ENCODE measurements around the gene NKX1-1.
A peak's percentile ranks its signal among the peaks of the same experiment; 100 is the strongest.

The NKX1-1 gene

DNA sequence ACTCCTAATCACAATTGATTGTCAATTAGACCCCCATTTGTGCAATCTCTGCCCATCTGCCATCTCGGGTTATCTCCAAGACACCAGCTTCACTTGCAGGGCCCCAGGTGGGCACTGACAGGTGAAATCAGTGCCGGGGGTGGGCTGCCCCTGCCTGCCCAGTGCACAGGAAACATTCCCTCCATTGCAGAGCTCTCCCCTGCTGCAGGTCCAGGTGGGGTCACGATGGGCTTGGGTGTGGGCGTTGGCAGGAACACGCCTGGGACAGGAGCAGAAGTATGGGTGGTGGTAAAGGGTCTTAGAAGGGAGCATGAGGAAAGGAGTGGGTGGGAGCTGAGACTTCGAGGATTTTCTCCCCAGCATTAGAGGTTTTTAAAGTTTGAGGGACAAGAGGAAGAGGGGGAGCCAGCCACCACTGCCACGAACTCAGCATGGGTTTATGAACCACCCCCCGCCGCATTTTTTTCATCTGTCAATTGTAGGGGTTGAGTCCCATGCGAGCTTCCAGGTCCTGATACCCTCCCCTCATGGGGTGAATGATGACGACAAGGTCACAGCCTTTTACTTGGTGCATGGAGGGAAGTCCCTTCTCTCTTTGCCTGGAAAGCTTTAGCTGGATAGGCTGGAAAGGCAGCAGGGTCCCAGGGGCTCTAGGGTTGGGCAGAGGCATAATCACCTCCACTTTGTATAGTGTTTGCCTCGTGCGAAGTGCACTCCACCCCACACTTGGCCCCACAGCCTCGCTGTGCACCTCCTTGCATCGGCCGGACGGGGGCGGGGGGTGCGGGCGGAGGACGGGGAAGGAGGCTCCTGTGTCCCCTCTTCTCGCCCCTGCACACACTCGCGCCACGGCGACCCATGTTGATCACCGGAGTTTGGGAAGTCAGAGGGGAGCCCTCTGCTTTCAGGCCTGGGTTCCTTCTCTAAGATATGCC, 3.5 kb upstream of the NKX1-1 start:
- Histone ChIP-seq H3K4me1 (ENCODE audit: control insufficient read depth, insufficient read depth, low read length) (peaks cover 3% of the 10 kb centered on the region; the same call in 1 of the 2 replicates), H3K9ac (ENCODE audit: low read depth, low read length) (no peak overlapping the region), H3K27ac (ENCODE audit: low read depth, low read length) (no peak overlapping the region), H3K9me3 (ENCODE audit: control insufficient read depth, insufficient read depth, low read length) (no peaks in the 10 kb centered on the region), H3K27me3 (ENCODE audit: control insufficient read depth, insufficient read depth, low read length) (peaks cover 92% of the 10 kb centered on the region), H3K36me3 (ENCODE audit: control insufficient read depth, insufficient read depth, low read length) (no peaks in the 10 kb centered on the region), H3K4me3 (ENCODE audit: low read depth, low read length) (no peak overlapping the region)

DNA sequence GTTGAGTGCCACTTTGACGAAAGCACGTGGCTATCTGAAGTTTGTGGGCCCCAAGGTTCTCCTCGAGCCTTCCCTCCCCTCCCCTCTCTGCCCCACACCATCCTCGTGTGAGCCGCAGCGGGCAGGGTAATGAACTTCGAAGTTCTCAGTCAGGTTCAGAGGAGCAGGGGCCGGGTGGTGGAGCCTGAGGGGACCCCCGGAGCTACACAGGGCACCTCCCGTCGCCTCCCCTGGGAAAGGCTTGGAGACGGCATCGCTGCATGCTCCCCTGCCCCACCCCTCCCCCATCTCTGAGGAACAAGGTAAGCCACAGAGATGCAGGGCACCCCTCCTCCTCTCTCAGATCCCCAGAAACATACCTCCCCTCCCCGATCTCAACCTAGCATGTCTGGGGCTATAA, 2.8 kb upstream of the NKX1-1 start:
- H3K4me3 ChIP-seq (ENCODE audit: low read depth, low read length): no peak overlapping the region
- H3K9ac ChIP-seq (ENCODE audit: low read depth, low read length): no peak overlapping the region
- H3K4me1 ChIP-seq (ENCODE audit: control insufficient read depth, insufficient read depth, low read length): peaks cover 3% of the 10 kb centered on the region; the same call in 1 of the 2 replicates
- no peak overlapping the region for H3K27ac ChIP-seq (ENCODE audit: low read depth, low read length)
- peaks cover 99% of the 10 kb centered on the region for H3K27me3 ChIP-seq (ENCODE audit: control insufficient read depth, insufficient read depth, low read length)
- H3K36me3 ChIP-seq (ENCODE audit: control insufficient read depth, insufficient read depth, low read length): no peaks in the 10 kb centered on the region
- no peaks in the 10 kb centered on the region for H3K9me3 ChIP-seq (ENCODE audit: control insufficient read depth, insufficient read depth, low read length)

DNA sequence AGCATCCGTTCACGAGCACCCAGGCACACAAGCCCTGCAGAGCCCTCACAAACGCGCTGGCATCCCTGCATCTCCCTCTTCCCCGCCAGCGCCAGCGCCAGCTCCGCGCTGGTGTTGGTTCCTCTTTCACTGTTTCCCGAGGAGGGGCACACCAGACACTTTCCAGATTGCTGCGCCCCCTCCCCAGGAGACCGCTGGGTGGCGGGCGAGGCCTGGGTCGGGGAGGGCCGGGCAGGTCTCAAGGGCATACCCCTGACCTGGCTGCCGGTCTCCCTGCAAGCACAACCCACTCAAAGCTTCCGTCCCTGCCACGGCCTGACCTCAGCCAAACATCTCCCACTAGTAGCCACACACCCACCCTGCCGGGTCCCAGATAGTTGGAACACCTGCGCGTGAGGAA, 2.2 kb upstream of the NKX1-1 start:
- Histone ChIP-seq H3K36me3 (ENCODE audit: control insufficient read depth, insufficient read depth, low read length) (no peaks in the 10 kb centered on the region), H3K4me1 (ENCODE audit: control insufficient read depth, insufficient read depth, low read length) (peaks cover 3% of the 10 kb centered on the region; the same call in 1 of the 2 replicates), H3K9me3 (ENCODE audit: control insufficient read depth, insufficient read depth, low read length) (no peaks in the 10 kb centered on the region), H3K27me3 (ENCODE audit: control insufficient read depth, insufficient read depth, low read length) (peaks cover 99% of the 10 kb centered on the region), H3K27ac (ENCODE audit: low read depth, low read length) (no peak overlapping the region), H3K4me3 (ENCODE audit: low read depth, low read length) (no peak overlapping the region), H3K9ac (ENCODE audit: low read depth, low read length) (no peak overlapping the region)

DNA sequence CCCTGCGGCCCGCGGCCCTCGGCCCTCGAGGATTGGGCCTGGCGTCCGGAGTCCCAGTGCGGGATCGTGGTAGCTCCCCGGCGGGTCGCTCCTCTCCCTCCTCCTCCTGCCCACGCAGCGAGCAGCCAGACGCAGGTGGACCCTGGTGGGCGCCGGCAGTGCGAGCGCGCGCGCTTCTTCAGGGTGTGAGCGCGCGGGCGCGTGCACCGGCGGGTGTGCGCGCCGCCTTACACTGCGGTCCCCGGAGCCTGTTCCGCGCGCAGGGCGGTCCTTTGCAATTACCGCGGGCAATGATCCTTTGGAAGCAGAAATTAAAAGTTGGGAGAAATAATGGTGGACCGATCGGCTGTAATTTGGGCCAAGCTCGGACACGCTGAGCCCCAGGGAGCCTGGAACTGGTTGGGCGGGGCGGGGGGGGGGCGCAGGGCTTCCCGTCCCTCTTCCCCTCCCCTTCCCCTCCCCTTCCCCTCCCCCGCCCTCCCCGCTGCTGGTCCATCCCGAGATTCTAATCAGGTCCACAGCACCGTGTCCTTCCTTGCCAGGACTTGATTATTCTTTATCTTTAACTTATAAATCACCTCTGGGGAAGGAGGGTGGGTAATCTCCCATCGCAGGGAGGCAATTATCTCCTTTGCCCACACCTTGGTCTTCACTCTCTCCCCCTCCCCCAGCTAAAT, 1.6 kb upstream of the NKX1-1 start:
- Histone ChIP-seq H3K36me3 (ENCODE audit: control insufficient read depth, insufficient read depth, low read length) (no peaks in the 10 kb centered on the region), H3K27me3 (ENCODE audit: control insufficient read depth, insufficient read depth, low read length) (peaks cover 99% of the 10 kb centered on the region), H3K9me3 (ENCODE audit: control insufficient read depth, insufficient read depth, low read length) (no peaks in the 10 kb centered on the region), H3K9ac (ENCODE audit: low read depth, low read length) (no peak overlapping the region), H3K27ac (ENCODE audit: low read depth, low read length) (no peak overlapping the region), H3K4me1 (ENCODE audit: control insufficient read depth, insufficient read depth, low read length) (peaks cover 3% of the 10 kb centered on the region; the same call in 1 of the 2 replicates), H3K4me3 (ENCODE audit: low read depth, low read length) (peak overlapping the region; percentile 47; the same call in 1 of the 2 replicates)

DNA sequence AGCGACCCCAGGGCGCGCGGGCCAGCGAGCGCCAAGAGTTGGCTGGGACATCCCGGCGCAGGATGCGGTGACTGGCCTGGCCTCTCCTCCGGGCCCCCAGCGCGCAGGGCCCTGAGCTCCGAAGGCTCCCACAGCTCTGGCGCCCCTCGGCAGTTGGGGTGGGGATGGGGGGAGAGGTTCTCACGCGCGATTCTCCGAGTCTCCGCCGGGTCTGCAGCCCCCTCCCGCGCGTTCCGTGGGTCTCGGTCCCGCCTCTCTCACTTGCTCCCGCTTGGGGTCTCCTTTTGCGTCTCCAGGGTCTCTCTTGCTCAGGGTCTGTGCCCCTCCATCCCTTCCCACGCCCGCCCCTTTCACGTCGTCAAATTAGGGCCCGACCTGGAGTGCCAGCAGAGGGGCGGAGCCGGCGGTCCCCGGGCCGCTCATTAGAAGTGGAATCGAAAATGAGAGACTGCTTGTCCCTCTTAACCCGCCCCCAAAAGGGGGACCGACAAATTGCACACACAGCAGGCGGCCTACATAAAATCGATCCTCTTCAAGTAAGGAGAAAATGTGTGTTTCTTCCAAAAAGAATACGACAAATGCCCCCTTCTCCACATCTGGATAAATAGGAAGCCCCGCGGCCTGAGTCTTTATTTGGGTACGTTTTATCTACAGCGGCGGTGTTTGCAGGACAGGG, 877 bp upstream of the NKX1-1 start:
- H3K27me3 ChIP-seq (ENCODE audit: control insufficient read depth, insufficient read depth, low read length): peaks cover 99% of the 10 kb centered on the region

DNA sequence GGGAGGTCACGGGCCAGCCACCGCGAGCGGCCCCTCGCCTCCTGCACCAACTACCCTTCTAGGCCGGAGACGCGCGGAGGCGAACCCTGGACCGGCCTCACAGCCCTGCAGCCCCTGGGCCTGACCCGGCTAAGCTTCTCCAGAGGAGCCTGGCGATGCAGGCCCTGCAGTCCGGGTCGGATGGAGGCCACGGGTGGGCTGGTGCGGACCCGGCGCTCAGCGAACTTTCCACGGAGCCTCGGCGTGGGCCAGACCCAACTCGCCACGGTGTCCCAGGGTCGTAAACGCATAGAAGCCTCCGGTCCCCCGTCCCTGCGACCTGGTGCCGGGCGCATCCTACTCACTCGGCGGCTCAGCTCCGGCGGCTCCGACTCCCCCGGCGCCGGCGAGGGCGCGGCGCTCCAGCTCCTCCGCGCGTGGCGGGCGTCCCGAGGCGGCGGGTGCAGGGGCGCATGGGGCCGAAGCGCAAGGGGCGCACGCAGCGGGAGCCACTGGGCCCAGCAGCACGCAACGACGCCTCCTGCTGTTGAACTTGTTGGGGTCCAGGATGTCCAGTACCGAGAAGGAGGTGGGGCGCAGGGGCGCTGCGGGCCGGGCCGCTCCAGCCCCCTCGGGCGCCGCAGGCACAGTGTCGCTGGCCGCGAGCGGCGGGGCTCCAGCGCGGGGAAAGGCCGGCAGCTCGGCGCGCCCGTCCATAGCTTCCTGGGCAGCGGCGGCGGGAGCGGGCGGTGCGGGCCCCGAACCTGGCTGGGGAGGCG, 427 bp downstream of the NKX1-1 start:
- Histone ChIP-seq H3K27me3 (ENCODE audit: control insufficient read depth, insufficient read depth, low read length) (peaks cover 100% of the 10 kb centered on the region), H3K4me1 (ENCODE audit: control insufficient read depth, insufficient read depth, low read length) (peaks cover 3% of the 10 kb centered on the region; the same call in 1 of the 2 replicates)

More for the DNA sequence above, 877 bp upstream of the NKX1-1 start:
- peak overlapping the region; percentile 47; the same call in 1 of the 2 replicates for H3K4me3 ChIP-seq (ENCODE audit: low read depth, low read length)
- H3K9me3 ChIP-seq (ENCODE audit: control insufficient read depth, insufficient read depth, low read length): no peaks in the 10 kb centered on the region
- no peaks in the 10 kb centered on the region for H3K36me3 ChIP-seq (ENCODE audit: control insufficient read depth, insufficient read depth, low read length)
- H3K27ac ChIP-seq (ENCODE audit: low read depth, low read length): no peak overlapping the region
- peaks cover 3% of the 10 kb centered on the region; the same call in 1 of the 2 replicates for H3K4me1 ChIP-seq (ENCODE audit: control insufficient read depth, insufficient read depth, low read length)
- H3K9ac ChIP-seq (ENCODE audit: low read depth, low read length): no peak overlapping the region

DNA sequence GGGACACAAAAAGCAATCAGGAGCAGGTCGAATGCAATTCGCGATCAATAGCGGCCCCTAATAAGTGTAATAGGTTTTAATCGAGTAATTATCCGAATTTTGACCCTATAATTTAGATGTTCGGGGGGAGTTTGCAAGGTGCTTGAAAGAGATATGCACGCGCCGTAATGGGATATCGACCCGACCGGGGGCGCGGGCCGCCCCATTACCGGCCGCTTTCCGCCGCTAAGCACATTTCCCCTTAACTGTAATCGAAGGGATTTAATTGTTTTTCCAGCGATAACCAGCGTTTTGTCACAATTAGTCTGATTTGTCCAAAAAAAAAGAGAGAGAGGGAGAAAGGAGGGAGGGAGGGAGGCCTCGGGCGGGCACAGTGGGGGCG, 997 bp downstream of the NKX1-1 start:
- peaks cover 3% of the 10 kb centered on the region; the same call in 1 of the 2 replicates for H3K4me1 ChIP-seq (ENCODE audit: control insufficient read depth, insufficient read depth, low read length)
- H3K9ac ChIP-seq (ENCODE audit: low read depth, low read length): no peak overlapping the region
- H3K9me3 ChIP-seq (ENCODE audit: control insufficient read depth, insufficient read depth, low read length): no peaks in the 10 kb centered on the region
- no peak overlapping the region for H3K27ac ChIP-seq (ENCODE audit: low read depth, low read length)
- no peaks in the 10 kb centered on the region for H3K36me3 ChIP-seq (ENCODE audit: control insufficient read depth, insufficient read depth, low read length)
- no peak overlapping the region for H3K4me3 ChIP-seq (ENCODE audit: low read depth, low read length)
- peaks cover 100% of the 10 kb centered on the region for H3K27me3 ChIP-seq (ENCODE audit: control insufficient read depth, insufficient read depth, low read length)

More for the DNA sequence above, 427 bp downstream of the NKX1-1 start:
- H3K9me3 ChIP-seq (ENCODE audit: control insufficient read depth, insufficient read depth, low read length): no peaks in the 10 kb centered on the region
- no peak overlapping the region for H3K4me3 ChIP-seq (ENCODE audit: low read depth, low read length)
- H3K36me3 ChIP-seq (ENCODE audit: control insufficient read depth, insufficient read depth, low read length): no peaks in the 10 kb centered on the region
- H3K27ac ChIP-seq (ENCODE audit: low read depth, low read length): no peak overlapping the region
- no peak overlapping the region for H3K9ac ChIP-seq (ENCODE audit: low read depth, low read length)

DNA sequence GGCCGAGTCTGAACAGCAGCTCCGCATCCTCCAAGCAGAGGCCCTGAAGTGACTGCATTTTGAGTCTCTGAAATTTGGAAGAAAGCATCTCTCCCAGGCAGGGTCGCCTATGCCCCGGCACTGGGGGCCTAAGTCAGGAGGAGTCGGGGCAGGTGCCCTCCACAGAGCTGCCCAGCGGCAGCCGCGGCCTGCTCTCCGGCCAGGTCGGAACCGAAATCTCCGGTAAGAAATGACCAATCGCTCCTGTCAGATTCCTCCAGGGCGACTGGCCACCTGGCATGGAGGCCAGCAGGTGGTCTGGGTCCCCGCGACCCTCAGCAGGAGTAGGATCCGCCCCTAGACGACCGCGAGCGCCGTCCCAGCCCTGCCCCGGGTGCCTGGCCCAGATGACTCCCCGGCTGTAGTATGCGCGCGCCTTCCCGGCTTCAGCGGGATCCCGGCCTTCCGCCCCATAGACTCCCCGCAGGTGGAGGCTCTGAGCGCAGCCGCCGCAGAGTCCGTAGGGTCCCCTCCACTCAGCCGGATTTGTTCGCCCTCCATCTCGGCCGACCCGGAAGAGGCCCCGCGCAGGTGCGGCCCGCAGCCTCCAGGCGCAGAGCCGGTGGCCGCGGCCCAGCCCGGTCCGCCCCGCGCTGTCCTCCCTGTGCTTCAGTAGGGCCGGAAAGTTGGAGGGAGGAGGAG, 1.5 kb downstream of the NKX1-1 start:
- Histone ChIP-seq H3K27ac (ENCODE audit: low read depth, low read length) (no peak overlapping the region), H3K4me1 (ENCODE audit: control insufficient read depth, insufficient read depth, low read length) (peaks cover 3% of the 10 kb centered on the region; the same call in 1 of the 2 replicates), H3K9me3 (ENCODE audit: control insufficient read depth, insufficient read depth, low read length) (no peaks in the 10 kb centered on the region), H3K27me3 (ENCODE audit: control insufficient read depth, insufficient read depth, low read length) (peaks cover 96% of the 10 kb centered on the region), H3K36me3 (ENCODE audit: control insufficient read depth, insufficient read depth, low read length) (no peaks in the 10 kb centered on the region), H3K9ac (ENCODE audit: low read depth, low read length) (no peak overlapping the region), H3K4me3 (ENCODE audit: low read depth, low read length) (no peak overlapping the region)

DNA sequence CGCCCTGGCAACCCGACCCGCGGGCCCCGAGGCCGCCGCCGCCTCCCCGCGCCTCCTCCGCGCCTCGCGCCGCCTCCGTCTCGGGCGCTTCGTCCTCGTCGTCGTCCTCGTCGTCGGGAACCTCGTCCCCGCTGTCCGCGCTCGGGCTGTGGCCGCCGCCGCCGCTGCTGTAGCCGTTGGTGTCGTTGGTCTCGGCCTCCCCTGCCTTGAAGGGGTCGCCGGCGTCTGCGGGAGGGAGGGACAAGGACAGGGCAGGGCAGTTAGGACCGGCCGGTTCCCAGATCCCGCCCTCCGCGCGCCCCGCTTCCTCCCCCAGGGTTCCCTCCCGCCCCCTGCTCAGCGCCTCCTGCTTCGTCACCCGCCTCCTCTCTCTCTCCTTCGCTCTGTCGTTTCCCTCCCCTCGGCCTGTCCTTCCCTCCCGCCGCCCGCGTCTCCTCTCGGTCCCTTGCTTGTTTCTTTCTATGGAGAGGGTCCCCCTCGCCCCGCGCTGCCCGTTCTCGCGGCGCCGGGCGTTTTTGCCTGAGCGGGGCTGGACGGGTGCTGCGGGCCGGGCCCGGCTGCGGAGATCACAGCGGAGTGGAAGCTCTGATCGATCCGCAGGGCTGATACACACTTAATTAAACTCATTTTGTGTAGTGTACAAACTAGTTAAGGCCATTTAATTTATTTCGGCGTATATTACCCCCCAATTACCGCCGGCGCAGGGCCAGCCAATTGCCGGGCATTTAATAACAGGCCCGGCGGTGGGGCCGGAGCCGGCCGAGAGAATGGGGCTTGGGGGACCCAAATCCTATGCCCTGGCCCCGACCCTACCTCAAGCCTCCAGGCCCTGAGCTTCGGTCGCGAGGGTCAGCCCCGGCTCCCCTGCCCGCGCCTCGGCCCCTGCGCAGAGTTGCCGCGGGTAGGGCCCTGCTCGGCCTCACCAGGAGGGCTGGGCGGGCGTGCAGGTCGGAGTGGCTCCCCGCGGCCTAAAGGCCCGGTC, 2.4 kb downstream of the NKX1-1 start:
- H3K36me3 ChIP-seq (ENCODE audit: control insufficient read depth, insufficient read depth, low read length): no peaks in the 10 kb centered on the region
- H3K27me3 ChIP-seq (ENCODE audit: control insufficient read depth, insufficient read depth, low read length): peaks cover 88% of the 10 kb centered on the region
- peaks cover 3% of the 10 kb centered on the region; the same call in 1 of the 2 replicates for H3K4me1 ChIP-seq (ENCODE audit: control insufficient read depth, insufficient read depth, low read length)
- H3K4me3 ChIP-seq (ENCODE audit: low read depth, low read length): no peak overlapping the region; the same call in 1 of the 2 replicates
- H3K27ac ChIP-seq (ENCODE audit: low read depth, low read length): no peak overlapping the region
- peaks cover 2% of the 10 kb centered on the region for H3K9me3 ChIP-seq (ENCODE audit: control insufficient read depth, insufficient read depth, low read length)
- no peak overlapping the region for H3K9ac ChIP-seq (ENCODE audit: low read depth, low read length)

Measured in HUES48 (cell line).